K562 (cell line): Measurements from ENCODE around the gene TSPAN1. TPM values are rescaled to one million over a fixed set of nuclear protein-coding genes. Genes with fewer than 3 reads are reported as not detected.

Source experiments
- BCL6 ChIP-seq: fragments of 250-450 bp; sonication (Bioruptor Pico); IDR thresholded peaks from 2 replicates; pipeline ENCODE4 v1.4.0; 2020
- BRCA1 ChIP-seq, 2 experiments: fragments of 450-650 bp in 1 of 2; sonication (generic) in 1 of 2; formaldehyde crosslinking in 1 of 2; IDR thresholded peaks; 2 replicates each; pipeline versions ENCODE4 v1.5.0 to v1.6.1; 2017 to 2020; ENCODE audit warnings: mild to moderate bottlenecking in 1 of 2, missing genetic modification reagents in 1 of 2
- ELF2 ChIP-seq: fragments of 250-450 bp; sonication (Bioruptor Pico); IDR thresholded peaks from 2 replicates; pipeline ENCODE4 v1.5.0; 2021; ENCODE audit warnings: mild to moderate bottlenecking
- HMBOX1 ChIP-seq: sonication (generic); IDR thresholded peaks from 2 replicates; pipeline ENCODE4 v1.6.1; 2016
- ILK ChIP-seq: fragments of 450-650 bp; IDR thresholded peaks from 2 replicates; pipeline ENCODE4 v1.6.1; 2016; ENCODE audit warnings: missing genetic modification characterization, low read depth, mild to moderate bottlenecking, missing compliant biosample characterization, moderate library complexity, borderline replicate concordance
- NR2C1 ChIP-seq, 2 experiments: fragments of 450-650 bp; IDR thresholded peaks; 2 replicates each; pipeline ENCODE4 v1.6.1; 2017; ENCODE audit warnings: mild to moderate bottlenecking in 2 of 2, antibody characterized with exemption in 1 of 2, inconsistent platforms in 1 of 2, missing compliant biosample characterization in 1 of 2, missing genetic modification characterization in 1 of 2
- NR3C1 ChIP-seq: sonication (generic); formaldehyde crosslinking; IDR thresholded peaks from 2 replicates; pipeline ENCODE4 v1.8.1; 2022; ENCODE audit warnings: missing genetic modification reagents
- SAP30 ChIP-seq: fragments of 200-600 bp; sonication (generic); IDR thresholded peaks from 2 replicates; pipeline ENCODE4 v1.6.1; 2012; ENCODE audit warnings: borderline replicate concordance, low read depth, mild to moderate bottlenecking, moderate library complexity, low read length, control low read depth, inconsistent platforms; ENCODE audit not compliant: insufficient read depth, poor library complexity, severe bottlenecking
- SNRNP70 ChIP-seq: fragments of 200-400 bp; formaldehyde crosslinking; optimal IDR thresholded peaks from 2 replicates; pipeline ENCODE3; 2017; ENCODE audit warnings: low read depth, low read length
- SRF ChIP-seq, 2 experiments: fragments of 250-450, 450-650 bp in 1 of 2; sonication (Bioruptor Pico) in 1 of 2; sonication (generic) in 1 of 2; formaldehyde crosslinking; IDR thresholded peaks; 2 replicates each; pipeline versions ENCODE4 v1.5.0 to v1.5.1; 2020 to 2022; ENCODE audit warnings: mild to moderate bottlenecking in 1 of 2, missing genetic modification reagents in 1 of 2
- ZBTB2 ChIP-seq: fragments of 450-650 bp; IDR thresholded peaks from 2 replicates; pipeline ENCODE4 v1.6.1; 2016; ENCODE audit warnings: antibody characterized with exemption
- ZC3H4 ChIP-seq: sonication (generic); formaldehyde crosslinking; IDR thresholded peaks from 2 replicates; pipeline ENCODE4 v1.9.0; 2021; ENCODE audit warnings: missing genetic modification reagents, borderline replicate concordance
- ZNF224 ChIP-seq: sonication (generic); formaldehyde crosslinking; IDR thresholded peaks from 2 replicates; pipeline ENCODE4 v1.8.0; 2022; ENCODE audit warnings: mild to moderate bottlenecking, missing genetic modification reagents
- ZNF445 ChIP-seq: fragments of 250-450 bp; sonication (Bioruptor Pico); IDR thresholded peaks from 2 replicates; pipeline ENCODE4 v1.4.0; 2020; ENCODE audit warnings: low read depth, mild to moderate bottlenecking, moderate library complexity
- polyA plus RNA-seq, 8 experiments: library from polyadenylated mRNA; depleted of rRNA in 4 of 8; stranded (reverse) in 5 of 8; unstranded in 3 of 8; fragments of >200 nt; fragmentation: Nextera tagmentation in 2 of 8; fragmentation: Illumina TruSeq in 1 of 8; extraction: Ambion mirVana in 2 of 8; extraction: Trizol in 1 of 8; gene quantifications; 2 replicates each; pipeline versions ENCODE4 v1.2.1 to v1.2.3, GENCODE V29; 2011 to 2014; ENCODE audit warnings: inconsistent platforms in 1 of 8, missing spikeins in 1 of 8
- total RNA-seq, 7 experiments: library from RNA; depleted of rRNA in 6 of 7; stranded (reverse); fragments of >200 nt in 6 of 7; fragmentation: Illumina TruSeq in 2 of 7; extraction: Trizol in 2 of 7; gene quantifications; 2 replicates each; pipeline versions ENCODE4 v1.2.1 to v1.2.3, GENCODE V29; 2011 to 2021; ENCODE audit warnings: low replicate concordance in 1 of 7
- TF ChIP-seq, protein P1 (sequence below): fragments of 250-450 bp; sonication (Bioruptor Pico); IDR thresholded peaks from 2 replicates; pipeline ENCODE4 v1.8.0; 2021; ENCODE audit warnings: mild to moderate bottlenecking, moderate library complexity
- TF ChIP-seq, protein P2 (sequence below), 2 experiments: fragments of 450-650 bp; IDR thresholded peaks; 2 replicates each; pipeline ENCODE4 v1.6.1; 2018; ENCODE audit warnings: mild to moderate bottlenecking in 2 of 2, low read depth in 1 of 2; ENCODE audit not compliant: partially characterized antibody in 2 of 2
- TF ChIP-seq, protein P3 (sequence below): fragments of 250-450 bp; sonication (Bioruptor Pico); IDR thresholded peaks from 2 replicates; pipeline ENCODE4 v1.5.0; 2021

TSPAN1 gene
- total and polyA plus RNA-seq, 9 of the 15 experiments (the other 6 are each of a cell fraction or from before 2014, with no cell fraction given): 0.58 TPM; not detected in 8

GRCh38 chr1:46179138-46180081, 4.5 kb downstream of the TSPAN1 start (continued):
- TF ChIP-seq NR2C1 (IDR thresholded peaks at IDR 0.05) (peak; percentile 31; the same call in 1 of the 2 replicates), NR2C1 (tag; IDR thresholded peaks at IDR 0.05) (no peak), SAP30 (no peak), SRF (CRISPR knock-in tag; IDR thresholded peaks at IDR 0.05) (no peak), BCL6 (no peak), SNRNP70 (no peak), ILK (tag) (no peak), ZBTB2 (peak; percentile 70; the same call in 1 of the 2 replicates), NR3C1 (CRISPR knock-in tag) (no peak), ZC3H4 (CRISPR knock-in tag) (no peak), ZNF445 (CRISPR knock-in tag) (no peak), HMBOX1 (no peak), BRCA1 (IDR thresholded peaks at IDR 0.05) (no peak), BRCA1 (CRISPR knock-in tag; IDR thresholded peaks at IDR 0.05) (no peak), ELF2 (CRISPR knock-in tag) (no peak), ZNF224 (no peak)
- TF ChIP-seq, protein P1, sequence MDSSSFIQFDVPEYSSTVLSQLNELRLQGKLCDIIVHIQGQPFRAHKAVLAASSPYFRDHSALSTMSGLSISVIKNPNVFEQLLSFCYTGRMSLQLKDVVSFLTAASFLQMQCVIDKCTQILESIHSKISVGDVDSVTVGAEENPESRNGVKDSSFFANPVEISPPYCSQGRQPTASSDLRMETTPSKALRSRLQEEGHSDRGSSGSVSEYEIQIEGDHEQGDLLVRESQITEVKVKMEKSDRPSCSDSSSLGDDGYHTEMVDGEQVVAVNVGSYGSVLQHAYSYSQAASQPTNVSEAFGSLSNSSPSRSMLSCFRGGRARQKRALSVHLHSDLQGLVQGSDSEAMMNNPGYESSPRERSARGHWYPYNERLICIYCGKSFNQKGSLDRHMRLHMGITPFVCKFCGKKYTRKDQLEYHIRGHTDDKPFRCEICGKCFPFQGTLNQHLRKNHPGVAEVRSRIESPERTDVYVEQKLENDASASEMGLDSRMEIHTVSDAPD (CRISPR knock-in tag): no peak
- TF ChIP-seq, protein P2, sequence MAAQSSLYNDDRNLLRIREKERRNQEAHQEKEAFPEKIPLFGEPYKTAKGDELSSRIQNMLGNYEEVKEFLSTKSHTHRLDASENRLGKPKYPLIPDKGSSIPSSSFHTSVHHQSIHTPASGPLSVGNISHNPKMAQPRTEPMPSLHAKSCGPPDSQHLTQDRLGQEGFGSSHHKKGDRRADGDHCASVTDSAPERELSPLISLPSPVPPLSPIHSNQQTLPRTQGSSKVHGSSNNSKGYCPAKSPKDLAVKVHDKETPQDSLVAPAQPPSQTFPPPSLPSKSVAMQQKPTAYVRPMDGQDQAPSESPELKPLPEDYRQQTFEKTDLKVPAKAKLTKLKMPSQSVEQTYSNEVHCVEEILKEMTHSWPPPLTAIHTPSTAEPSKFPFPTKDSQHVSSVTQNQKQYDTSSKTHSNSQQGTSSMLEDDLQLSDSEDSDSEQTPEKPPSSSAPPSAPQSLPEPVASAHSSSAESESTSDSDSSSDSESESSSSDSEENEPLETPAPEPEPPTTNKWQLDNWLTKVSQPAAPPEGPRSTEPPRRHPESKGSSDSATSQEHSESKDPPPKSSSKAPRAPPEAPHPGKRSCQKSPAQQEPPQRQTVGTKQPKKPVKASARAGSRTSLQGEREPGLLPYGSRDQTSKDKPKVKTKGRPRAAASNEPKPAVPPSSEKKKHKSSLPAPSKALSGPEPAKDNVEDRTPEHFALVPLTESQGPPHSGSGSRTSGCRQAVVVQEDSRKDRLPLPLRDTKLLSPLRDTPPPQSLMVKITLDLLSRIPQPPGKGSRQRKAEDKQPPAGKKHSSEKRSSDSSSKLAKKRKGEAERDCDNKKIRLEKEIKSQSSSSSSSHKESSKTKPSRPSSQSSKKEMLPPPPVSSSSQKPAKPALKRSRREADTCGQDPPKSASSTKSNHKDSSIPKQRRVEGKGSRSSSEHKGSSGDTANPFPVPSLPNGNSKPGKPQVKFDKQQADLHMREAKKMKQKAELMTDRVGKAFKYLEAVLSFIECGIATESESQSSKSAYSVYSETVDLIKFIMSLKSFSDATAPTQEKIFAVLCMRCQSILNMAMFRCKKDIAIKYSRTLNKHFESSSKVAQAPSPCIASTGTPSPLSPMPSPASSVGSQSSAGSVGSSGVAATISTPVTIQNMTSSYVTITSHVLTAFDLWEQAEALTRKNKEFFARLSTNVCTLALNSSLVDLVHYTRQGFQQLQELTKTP (IDR thresholded peaks at IDR 0.05; ENCODE audit: low read depth in 1 of 2, partially characterized antibody in 2 of 2): peak in 1 of 2 experiments; percentile 79
- TF ChIP-seq, protein P3, sequence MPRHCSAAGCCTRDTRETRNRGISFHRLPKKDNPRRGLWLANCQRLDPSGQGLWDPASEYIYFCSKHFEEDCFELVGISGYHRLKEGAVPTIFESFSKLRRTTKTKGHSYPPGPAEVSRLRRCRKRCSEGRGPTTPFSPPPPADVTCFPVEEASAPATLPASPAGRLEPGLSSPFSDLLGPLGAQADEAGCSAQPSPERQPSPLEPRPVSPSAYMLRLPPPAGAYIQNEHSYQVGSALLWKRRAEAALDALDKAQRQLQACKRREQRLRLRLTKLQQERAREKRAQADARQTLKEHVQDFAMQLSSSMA (CRISPR knock-in tag): no peak
